Mammary microvascular endothelial cell (primary cell): Measurements from ENCODE around the gene TBK1. TPM values are rescaled to one million over a fixed set of nuclear protein-coding genes. Genes with fewer than 3 reads are reported as not detected.

ENCODE experiments used
- total RNA-seq: library from RNA; depleted of rRNA; stranded (reverse); fragments of >200 nt; gene quantifications from 2 replicates; pipeline ENCODE4 v1.2.3, GENCODE V29; 2015

TBK1 gene
- total RNA-seq: 24.3 and 25.9 TPM in 2 replicates

GRCh38 chr12:64451687-64452558, at the start of gene TBK1:
TSS of gene TBK1 (plus strand) at chr12:64452120. CDS start at chr12:64455871, 3,751 bp downstream.

GRCh38 chr12:64403707-64404469, 48.0 kb upstream of the TBK1 start, which contains the start of gene XPOT:
TSS of gene XPOT (plus strand) at chr12:64404392. CDS start at chr12:64410036, 5,644 bp downstream.

Other genes with a start within 250 kb of the TBK1 start
- gene KICS2, start 229.8 kb upstream of the TBK1 start, total RNA-seq: 3.1 and 6.1 TPM in 2 replicates
- not detected in 2 replicates for gene C12orf56, start 61.4 kb upstream of the TBK1 start, total RNA-seq
- gene XPOT, start 47.7 kb upstream of the TBK1 start, total RNA-seq: 48.9 and 52.0 TPM in 2 replicates
- 47.1 and 49.6 TPM in 2 replicates for gene RASSF3, start 158.4 kb downstream of the TBK1 start, total RNA-seq